Lower leg skin (tissue), 3 donors: Measurements from ENCODE around the gene HSD17B4.
"Not testable (repeated sequence)": the region's sequence is repeated elsewhere in the genome, so short reads cannot be mapped to it uniquely, and the experiment has no call there.

Experiments
- POLR2A ChIP-seq, 2 donors: fragments of 450-650 bp; IDR thresholded peaks; one replicate each; pipeline ENCODE4 v1.6.1; 2016 to 2017; ENCODE audit warnings: antibody characterized with exemption in 2 of 2, mild to moderate bottlenecking in 1 of 2, moderate library complexity in 1 of 2
- TF ChIP-seq, protein P1 (sequence below), 3 donors: fragments of 450-650 bp; IDR thresholded peaks; one replicate each; pipeline ENCODE4 v1.5.1; 2016; ENCODE audit warnings: antibody characterized with exemption in 3 of 3, mild to moderate bottlenecking in 3 of 3, moderate library complexity in 2 of 3

DNA sequence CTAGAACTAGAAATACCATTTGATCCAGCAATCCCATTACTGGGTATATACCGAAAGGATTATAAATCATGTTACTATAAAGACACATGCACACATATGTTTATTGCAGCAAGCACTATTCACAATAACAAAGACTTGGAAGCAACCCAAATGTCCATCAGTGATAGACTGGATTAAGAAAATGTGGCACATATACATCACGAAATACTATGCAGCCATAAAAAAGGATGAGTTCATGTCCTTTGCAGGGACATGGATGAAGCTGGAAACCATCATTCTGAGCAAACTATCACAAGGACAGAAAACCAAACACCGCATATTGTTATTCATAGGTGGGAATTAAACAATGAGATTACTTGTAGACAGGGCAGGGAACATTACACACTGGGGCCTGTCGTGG is 7.7 kb upstream of the HSD17B4 start:
- not testable (repeated sequence) for TF ChIP-seq POLR2A (IDR thresholded peaks at IDR 0.05)
- TF ChIP-seq, protein P1, sequence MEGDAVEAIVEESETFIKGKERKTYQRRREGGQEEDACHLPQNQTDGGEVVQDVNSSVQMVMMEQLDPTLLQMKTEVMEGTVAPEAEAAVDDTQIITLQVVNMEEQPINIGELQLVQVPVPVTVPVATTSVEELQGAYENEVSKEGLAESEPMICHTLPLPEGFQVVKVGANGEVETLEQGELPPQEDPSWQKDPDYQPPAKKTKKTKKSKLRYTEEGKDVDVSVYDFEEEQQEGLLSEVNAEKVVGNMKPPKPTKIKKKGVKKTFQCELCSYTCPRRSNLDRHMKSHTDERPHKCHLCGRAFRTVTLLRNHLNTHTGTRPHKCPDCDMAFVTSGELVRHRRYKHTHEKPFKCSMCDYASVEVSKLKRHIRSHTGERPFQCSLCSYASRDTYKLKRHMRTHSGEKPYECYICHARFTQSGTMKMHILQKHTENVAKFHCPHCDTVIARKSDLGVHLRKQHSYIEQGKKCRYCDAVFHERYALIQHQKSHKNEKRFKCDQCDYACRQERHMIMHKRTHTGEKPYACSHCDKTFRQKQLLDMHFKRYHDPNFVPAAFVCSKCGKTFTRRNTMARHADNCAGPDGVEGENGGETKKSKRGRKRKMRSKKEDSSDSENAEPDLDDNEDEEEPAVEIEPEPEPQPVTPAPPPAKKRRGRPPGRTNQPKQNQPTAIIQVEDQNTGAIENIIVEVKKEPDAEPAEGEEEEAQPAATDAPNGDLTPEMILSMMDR (IDR thresholded peaks at IDR 0.05): not testable (repeated sequence)
